GM18873 (cell line): ENCODE results near the gene SMIM7.

Experiments used
- ATAC-seq: cut with Tn5 transposase; IDR thresholded peaks from one replicate; pipeline ENCODE4 v1.9.1; 2021; ENCODE audit warnings: mild to moderate bottlenecking, moderate library complexity, moderate number of reproducible peaks; ENCODE audit not compliant: unreplicated experiment, low FRiP score

Gene SMIM7

GRCh38 chr19:16624236-16624635 lies 35.7 kb downstream of the SMIM7 start:
- ATAC-seq: no peak

DNA sequence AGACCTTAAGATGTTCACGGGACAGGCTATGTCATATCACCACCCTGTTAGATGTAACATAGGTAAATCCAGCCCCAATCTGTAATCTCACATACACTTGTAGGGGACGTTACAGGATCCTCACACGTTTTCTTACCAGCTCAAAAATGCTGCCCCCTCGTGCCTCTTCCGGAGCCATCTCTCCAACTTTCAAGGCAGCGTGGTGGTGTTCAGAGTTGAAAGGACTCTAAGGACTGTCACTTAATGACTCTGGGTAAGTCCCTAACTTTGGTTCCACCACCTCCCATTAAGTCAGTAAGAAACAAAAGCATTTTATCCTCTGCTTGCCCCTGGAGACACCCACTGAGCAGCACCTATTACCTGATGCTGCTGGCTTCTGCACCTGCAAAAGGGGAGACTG lies 36.4 kb downstream of the SMIM7 start:
- no peak for ATAC-seq

DNA sequence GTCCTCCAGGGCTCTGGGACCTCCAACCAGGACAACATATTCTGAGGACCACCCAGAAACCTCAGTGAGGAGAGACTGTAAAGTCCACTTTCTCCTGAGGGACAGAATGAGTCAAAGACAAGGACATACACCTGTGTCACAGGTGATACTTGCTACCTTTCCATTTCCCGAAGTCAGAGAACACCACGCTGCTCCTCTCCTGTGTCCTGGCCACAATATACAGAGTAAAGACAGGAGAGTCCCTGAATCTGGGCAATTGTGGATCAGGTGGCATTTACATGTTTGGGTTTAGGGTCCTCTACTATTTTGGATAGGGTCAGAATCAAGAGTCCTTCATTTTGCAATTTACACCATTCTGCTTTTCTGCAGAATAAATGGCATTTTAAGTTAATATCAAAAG lies 36.9 kb downstream of the SMIM7 start:
- no peak for ATAC-seq

- no peak for ATAC-seq
Observed at GRCh38 chr19:16621165-16621800, 38.7 kb downstream of the SMIM7 start.

DNA sequence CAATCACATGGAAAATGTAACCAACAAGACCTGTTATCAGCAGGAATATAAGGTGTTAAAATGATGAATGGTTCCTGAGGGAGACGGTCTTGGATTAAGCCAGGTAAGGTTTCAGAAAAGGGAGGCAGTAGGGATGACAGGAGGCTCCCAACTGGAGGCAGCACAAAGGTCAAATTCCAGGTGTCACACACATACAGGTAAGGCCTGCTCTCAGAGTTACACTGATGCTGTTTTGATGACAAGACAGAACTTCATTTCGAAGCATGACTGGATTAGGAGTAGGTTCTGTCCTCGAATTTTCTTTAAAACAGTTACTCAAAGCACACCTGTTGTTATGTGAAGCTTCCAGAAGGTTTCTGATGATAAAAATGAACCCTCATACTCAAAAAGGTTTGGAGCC lies 39.4 kb downstream of the SMIM7 start:
- ATAC-seq: no peak

GRCh38 chr19:16620018-16620417 lies 39.9 kb downstream of the SMIM7 start:
- ATAC-seq: no peak

- no peak for ATAC-seq
Observed at GRCh38 chr19:16619457-16619856, 40.5 kb downstream of the SMIM7 start.

DNA sequence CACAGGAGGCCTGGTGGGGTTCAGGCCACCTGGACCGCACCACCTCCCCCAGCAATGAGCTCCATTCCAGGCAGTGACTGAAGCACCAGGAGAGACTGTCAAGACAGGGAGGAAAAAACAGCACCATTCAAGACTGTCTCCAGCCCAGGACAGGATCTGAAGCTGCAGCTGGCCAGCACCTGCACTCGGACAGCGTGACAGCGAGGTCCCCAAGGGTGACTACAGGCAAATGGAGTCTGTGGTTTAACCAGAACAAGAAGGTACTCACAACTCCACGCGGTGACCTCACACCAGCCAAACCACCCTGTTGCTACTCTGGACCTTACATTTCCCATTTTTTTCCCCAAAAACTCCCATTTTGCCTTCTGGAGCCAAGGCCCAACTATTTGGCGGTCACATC lies 41.7 kb downstream of the SMIM7 start:
- ATAC-seq: no peak

DNA sequence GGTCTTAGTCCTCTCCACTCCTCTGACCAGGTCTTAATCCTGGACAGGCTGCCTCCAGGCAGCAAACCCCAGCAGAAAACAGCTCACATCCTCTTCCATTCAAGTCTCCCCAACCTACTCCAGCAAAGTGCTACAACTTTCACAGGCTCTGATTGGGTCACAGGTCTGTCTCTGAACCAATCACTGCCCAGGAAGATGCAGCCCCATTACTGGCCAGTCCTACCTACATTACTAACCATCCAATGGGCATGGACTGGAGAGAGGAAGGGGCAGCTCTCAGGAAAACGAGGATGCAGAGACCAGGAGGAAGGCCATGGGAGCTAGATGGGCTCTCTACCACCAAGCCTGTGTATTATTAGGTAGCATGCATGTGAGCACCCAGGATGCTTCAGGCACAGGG lies 44.1 kb downstream of the SMIM7 start:
- no peak for ATAC-seq

DNA sequence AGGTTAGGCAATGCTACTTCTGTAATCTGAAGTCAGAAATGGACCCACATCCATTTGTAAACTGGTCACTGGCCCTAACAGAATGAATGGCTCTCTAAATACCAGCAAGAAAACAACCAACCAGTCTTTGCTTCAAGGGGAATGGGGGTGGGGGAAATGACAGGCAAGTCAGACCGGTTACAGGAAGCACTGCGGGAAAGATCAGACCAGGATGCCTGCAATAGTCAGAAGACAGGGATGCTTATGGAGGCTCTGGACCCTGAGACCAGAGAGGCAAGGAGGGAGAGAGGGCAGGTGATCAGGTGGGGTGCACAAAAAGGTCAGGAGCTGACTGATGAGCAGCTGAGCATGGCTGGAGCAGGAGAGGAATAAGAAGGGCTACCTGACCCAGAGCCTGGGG lies 45.0 kb downstream of the SMIM7 start:
- ATAC-seq: no peak

DNA sequence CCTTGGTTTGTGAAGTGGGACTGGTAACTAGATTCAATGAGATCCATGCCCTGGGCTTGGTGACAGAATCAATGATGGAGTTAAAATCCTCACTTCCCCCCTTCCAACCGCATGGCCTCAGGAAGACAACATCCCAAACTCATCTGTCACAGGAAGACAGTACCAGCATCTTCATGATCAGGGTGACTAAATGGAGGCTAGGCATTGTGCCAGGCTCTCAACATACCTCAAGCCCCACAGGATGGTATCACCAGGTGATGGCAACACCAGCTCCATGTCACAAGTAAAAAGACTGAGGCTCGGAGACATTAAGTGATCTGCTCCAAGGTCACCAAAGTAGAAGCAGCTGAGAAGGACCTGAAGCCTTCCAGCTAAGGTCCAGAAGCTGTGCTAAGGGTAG lies 46.1 kb downstream of the SMIM7 start:
- ATAC-seq: no peak

- ATAC-seq: no peak
Observed at GRCh38 chr19:16612636-16613035, 47.3 kb downstream of the SMIM7 start.

- no peak for ATAC-seq
Observed at GRCh38 chr19:16611121-16611520, 48.8 kb downstream of the SMIM7 start.

DNA sequence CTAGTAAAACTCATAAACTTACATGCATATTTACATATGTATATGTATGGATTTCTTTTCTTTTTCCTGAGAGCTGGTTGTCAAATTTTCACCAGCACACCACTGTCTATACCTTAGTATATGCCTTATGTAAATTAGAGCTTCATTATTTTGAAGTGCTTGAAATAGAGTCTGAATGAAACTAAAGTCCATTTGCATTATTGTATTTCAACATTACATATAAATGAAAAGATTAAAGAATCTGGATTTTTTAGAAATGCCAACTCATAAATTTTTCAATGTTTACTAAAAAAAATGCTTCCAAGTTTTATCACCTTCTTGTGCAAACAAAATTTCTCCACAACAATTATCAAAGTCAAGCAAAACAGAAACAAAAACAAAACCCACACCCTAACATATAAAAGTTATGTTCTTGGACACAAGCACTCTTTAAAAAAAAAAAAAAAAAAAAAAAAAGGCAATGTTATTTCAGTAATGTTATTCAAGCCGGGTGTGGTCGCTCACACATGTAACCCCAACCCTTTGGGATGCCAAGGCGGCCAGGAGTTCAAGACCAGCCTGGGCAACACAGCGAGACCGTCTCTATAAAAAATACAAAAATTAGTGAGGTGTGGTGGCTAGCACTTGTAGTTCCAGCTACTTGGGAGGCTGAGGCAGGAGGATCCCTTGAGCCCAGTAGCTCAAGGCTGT lies 50.3 kb downstream of the SMIM7 start:
- no peak for ATAC-seq

DNA sequence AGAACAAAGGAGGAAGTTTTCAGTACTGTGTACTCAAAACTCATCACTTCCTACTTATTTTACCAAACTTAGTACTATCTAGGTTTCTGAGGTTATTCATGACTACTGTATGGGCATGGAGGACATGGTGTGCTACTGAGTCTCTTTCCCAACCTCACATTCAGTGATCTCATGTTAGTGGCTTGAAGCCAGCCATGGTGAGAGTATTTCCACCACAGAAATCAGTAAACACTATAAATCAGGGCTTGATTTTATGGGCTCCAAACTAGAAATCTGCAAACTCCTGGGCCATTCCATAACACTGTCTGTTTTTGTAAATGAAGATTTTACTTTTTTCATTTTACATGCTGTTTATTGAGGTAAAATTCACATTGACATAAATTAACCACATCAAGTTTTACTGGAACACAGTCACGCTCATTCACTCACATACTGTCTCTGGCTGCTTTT lies 51.6 kb downstream of the SMIM7 start:
- no peak for ATAC-seq

GRCh38 chr19:16607819-16608218 lies 52.1 kb downstream of the SMIM7 start:
- ATAC-seq: no peak

DNA sequence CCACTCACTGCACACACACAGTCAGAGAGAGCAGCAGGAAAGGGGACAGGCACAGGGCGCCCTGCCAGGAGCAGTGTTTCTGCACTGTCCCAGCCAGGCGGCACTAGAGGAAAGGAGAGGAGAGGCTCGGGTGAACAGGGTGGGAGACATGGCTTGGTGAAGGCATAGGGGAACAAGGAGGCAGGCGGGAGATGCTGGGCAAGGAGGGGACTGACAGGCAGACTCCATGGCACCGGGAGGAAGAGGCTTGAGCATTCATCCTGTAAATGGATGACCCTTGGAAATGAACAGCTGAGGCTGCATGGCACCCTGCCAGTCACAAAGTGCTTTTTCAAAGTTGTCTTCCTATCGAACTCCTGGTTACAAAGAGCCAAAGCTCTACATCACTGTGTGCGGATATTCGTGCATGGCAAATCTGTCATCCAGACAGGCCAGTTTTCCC lies 54.4 kb downstream of the SMIM7 start:
- no peak for ATAC-seq

DNA sequence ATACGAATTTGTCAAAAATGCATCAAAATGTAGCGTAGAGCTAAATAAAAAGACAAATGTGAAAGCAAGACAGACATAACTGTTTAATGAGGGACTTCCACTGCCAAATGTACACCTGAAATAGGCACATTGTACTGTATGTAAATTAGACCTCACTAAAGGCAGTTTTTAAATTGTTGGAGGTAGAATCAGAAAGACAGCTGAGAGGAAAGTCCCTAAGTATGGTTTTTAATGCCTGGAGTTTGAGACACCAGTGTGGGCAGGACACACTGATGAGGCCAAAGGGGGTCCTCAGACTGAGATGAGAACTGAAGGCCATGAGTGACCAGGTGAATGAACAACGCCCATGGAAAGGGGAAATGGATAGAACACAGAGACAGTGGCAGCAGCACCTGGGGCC lies 54.8 kb downstream of the SMIM7 start:
- no peak for ATAC-seq

GRCh38 chr19:16604615-16605014 lies 55.3 kb downstream of the SMIM7 start:
- no peak for ATAC-seq

DNA sequence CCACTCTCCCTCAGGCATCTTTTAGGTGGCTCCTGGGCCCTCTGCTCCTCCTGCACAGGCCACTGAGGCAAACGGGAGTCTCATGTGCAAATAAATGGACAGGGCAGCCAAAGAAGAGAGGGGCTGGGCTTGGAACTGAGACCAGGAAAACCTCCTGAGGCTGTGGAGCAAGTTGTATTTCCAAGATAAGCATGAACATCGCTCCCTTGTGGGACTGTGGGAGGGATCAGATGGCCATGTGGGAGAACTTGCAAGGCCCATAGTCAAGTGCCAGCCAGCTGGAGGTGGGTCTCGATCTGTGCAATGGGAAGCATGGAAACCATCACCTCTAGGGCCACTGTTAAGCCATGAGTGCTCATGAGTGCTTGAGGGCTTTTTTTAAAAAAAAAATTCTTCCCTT lies 56.9 kb downstream of the SMIM7 start:
- no peak for ATAC-seq

GRCh38 chr19:16601378-16602052 lies 58.4 kb downstream of the SMIM7 start:
- no peak for ATAC-seq

GRCh38 chr19:16600824-16601223 lies 59.1 kb downstream of the SMIM7 start:
- ATAC-seq: no peak
